Dermis blood vessel endothelial cell (primary cell): ENCODE data around the gene LDLRAD4. TPM values are rescaled to one million over a fixed set of nuclear protein-coding genes. Genes with fewer than 3 reads are reported as not detected.

Source experiments
- DNase-seq: peaks from one replicate; pipeline ENCODE4 v3.0.0; 2010
- total RNA-seq: library from RNA; depleted of rRNA; stranded (reverse); fragments of >200 nt; gene quantifications from 2 replicates; pipeline ENCODE4 v1.2.3, GENCODE V29; 2014

LDLRAD4 gene
- total RNA-seq, 1 donor from 2014 or later, result 20.1 TPM

DNA sequence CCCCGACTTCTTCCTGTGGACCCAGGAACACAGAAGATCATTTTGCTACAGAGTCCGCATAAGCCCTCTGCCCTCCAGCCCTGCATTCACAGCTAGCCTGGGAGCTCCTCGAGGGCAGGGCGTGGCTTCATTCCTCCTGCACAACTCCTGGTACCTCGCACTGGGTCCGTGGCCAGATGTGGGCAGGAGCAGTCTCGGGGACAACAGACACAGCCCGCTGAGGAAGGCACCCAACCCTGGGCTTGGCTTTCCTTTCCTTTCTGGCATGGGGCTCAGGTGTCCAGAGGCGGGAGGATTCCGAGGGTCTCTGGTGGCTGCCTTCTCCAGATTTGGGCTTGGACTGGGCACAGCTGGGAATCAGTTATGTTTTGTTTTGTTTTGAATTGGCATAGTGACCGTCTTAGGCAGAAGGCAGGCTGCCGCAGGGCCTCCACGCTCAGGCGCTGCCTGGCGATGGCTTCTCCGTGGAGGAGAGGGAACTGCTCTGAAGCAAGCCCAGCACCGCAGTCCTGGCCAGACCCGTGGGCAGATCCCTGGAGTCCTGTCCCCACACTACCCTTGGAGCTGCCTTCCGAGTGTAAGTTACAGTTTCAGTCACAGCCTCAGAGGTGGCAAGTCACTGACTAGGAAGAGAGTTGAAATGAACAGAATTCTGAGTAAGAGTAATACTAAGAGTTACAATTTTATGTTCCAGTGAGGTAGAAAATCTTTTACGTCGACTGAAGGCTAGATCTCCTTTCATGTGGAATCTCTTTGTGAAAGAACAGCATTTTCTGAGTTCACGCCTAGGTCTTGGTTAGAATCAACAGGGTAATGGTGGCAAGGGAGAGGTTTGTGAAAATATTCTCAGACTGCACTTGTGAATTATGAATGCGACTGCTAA is 47.9 kb downstream of the LDLRAD4 start:
- no peak for DNase-seq

DNA sequence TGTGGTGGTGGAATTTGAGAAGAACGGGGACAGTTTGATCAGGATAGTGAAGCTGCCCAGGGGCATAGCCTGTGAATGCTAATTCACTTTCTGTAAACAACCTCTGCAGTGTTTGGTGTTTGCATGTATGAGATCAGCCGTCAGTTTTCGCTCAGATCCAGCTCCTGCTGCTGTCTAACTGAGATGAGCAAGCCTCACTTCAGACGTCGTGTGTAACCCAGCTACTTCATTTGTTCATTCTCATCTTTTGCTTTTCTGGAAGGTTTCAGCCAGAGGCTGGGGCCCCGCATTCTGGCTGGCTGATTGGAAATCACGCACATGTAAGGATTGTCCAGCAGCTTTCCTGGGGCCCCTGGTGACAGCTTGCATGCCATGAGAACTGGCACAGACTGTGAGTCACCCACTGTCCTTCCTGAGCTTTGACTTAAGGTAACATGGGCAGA is 48.9 kb downstream of the LDLRAD4 start:
- no peak for DNase-seq

DNA sequence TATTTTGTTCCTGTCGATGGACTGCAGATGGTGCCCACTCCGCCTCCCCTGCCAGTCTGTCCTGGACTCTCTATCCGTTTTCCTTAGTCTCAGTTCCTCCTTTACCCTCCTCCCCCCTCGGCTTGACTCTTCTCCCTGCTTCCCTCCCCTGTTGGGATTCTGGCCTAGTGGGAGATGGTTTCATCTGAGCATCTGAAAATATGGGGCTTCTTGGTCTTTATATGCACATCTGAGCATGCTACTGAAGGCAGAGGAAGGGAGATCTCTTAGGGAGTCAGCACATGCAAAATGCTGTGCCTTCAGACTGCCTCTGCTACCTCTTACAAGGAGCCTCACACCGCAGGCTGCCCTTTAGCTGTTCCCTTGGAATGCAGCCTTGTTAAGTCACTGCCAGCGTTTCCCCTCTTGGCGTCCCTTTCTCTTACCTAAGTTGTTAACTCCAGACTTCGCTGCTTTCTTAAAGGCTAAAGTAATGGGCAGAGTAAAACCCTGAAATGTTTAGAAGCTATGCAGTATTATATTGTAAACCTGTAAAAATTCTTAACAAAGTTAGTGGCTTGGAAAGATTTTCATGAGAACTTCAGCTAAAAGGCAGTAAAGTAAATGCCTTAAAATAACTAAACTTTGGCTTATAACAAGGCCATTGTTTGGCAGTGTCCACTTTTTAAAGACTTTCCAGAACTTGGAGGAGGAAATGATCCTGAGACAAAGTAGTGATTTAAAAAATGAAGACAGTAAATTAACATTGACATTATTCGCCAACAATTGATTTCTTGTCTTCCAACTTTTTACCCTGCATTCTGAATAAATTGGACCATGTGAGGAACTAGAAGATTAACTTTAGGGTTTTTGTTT is 49.8 kb downstream of the LDLRAD4 start:
- peak; percentile 23 for DNase-seq

DNA sequence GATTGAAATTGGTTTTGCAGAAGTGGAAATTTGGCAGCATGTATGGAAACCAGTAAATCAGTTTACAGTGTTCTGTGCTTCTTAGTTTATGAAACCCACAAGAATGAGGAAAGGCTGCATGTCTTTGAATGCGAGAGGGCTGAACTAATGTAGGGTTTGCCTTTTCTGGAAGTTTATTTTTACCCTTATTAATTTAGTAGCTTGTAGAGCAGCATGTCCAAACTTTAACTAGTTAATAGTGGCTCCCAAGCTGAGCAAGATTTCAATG is 50.4 kb downstream of the LDLRAD4 start:
- DNase-seq, result no peak

DNA sequence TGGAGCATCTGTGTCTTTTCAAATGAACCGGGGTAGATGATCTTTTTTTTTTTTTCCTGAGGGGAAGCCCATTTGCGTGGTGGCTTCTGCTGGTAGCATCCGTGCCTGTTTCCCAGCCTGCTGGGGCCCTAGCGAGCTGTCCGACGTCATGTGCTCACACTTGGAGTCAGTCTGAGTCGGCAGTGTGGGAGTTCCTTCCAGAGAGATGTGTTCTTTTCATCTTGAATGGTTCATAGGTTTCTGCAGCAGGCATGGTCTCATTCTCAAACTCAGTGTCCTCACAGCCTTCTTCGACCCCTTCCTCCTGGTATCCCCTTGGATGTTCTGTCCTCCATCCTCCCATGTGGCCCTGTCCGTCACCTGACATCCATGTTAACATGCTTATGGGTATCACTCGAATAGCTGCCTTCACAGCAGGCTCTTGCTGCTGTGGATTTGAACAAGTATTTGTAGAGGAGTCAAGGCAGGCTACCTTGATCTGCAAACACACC is 51.0 kb downstream of the LDLRAD4 start:
- DNase-seq, result no peak

DNA sequence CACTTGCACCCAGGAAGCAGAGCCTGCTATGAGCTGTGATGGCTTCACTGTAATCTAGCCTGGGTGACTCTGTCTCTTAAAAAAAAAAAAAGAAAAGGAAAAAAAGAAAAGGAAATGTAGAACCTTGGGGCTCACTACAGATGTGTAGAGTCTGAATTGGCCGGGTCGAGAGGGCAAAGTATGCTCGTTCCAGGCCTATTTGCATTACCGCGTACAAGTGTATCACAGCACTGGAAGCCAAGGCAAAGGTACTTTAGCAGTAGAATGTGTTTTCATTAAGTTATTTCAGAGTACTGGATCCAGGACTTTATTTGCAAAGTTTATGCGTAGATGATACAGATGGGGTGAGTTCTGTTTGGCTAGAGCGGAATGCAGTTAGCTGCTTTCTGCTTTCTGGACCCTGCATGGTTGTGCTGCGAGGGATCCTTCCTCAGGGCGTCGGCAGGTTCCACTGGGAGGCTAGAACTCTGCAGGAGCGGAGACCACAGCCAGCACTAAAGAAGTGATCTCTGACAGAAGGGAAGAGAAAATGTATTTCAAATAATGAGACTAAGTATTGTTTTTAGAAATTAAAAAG is 51.8 kb downstream of the LDLRAD4 start:
- DNase-seq, result no peak

DNA sequence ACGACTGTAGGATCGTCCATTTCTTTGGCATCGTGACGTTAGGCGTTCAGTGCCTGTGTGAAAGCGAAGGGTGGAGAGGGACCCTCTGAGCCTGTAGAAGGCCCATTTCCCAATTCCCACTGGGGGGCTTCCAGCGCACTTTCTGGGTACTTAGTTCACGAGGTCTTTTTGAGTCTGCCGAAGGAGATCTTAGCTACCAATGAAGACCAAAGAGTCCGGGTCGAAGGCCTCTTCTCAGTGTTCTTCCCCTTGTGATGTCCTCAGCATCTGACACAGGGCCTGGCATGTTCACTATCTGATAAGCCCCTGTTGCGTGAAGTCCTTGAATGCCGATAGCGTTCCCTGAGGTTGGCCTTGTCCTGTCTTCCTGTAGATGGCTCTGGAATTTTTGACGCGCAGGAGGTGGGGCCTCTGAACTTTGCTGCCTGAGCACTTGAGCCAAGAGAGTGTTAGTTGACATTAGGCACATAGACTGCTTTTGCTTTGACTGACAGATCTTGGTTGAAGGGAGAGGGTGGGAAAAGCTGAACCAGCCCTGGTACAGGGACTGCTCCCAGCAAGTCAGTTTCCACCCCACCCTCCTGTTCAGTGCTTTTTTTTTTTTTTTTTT is 52.8 kb downstream of the LDLRAD4 start:
- DNase-seq, result no peak

DNA sequence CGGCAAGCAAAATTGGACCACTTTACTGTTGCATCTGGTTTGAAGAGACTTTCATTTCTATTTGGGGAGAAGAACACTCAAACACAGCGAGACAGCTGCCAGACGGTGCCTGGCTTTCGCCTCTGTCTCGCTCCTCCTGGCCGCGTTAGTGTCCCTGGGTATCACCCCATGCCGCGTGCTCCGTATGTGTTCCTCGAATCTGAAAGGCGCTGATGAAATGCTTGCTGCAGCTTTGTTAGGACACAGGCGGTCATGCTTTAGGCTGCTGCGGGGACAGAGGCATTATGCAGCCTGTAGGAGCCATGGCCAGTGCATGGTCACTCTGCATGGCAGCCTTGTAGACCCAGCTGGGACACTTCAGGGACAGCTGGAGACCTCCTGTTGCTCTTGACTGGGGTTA is 53.9 kb downstream of the LDLRAD4 start:
- no peak for DNase-seq

DNA sequence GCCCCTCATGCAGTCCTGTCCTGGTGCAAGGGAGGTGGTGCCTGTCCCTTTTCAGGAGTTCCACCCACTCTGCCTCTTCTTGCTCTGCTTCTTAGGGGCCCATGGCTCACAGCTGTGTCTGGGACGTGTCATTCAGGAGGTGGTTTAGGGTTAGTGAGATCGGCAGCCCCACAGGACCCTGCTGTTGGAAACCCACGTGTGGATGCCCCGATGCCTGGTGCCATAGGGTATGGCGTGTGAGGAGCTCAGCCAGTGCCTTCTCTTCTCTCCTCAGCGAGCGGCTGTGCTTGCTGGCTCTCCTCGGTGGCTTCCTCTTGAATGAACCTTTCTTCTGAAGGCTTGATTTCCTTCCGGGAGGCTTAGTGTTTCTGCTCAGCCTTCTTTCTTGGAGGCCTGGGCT is 55.2 kb downstream of the LDLRAD4 start:
- DNase-seq, result no peak

DNA sequence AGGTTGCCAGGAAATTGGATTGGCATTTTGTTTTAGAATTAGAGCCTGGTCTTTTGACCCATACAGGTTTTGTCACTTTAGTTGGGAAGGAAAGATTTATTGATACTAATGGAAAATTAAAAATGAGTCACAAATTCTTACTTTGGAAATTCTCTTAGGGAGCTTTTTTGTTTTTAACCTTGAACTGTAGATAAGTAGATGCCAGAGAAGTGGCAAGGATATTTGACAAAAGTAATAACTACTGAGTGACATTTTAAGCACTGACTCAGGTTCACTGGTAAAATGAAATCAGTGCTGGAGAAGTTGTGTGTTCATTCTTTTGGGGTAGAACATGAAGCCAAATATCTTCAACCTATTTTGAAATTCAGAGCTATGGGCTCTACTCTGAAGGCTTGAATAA is 56.5 kb downstream of the LDLRAD4 start:
- DNase-seq, result no peak

DNA sequence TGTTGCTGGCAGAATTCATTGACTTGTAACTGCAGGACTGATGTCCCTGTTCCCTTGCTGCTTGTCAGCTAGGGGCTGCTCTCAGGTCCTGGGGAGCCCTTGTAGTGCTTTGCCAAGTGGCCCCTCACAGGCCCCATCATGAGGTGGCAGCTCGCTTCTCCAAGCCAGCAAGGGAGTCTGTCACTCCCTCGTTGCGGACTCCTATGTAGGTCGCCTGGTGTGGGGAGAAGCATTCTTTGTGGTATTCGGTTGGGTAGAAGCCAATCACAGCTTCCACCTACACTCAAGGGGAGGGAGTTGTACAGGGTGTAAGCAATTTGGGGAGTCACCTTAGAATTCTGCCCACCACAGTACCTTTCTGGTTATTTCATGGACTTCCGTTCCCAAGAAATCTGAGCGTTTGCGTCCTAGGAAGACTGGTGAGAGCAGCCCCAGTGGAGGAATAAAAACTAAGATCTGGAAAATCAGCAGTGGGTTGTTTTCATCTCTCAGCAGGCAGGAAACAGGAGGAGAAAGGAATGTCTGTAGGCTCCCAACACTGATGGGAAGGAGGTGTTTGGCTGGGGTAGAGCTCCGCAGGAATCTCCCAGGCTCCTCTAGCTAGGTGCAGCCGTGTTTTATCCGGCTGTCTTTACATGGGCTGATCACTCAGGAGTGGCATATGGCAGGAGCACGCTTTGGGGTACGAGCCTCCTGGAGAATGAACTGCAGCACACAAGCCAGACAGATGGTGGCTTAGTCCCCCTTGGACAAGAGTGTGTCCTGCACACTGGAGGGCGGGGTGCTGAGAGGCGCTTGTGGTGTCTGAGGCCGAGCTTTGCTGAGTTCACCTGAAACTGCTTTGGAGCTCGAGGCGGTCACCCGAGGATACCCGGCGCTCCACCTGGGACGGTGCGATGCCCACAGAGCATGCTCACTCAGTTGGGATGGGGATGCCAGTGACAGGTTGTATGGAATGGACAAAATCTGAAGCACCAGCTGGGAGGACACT is 58.3 kb downstream of the LDLRAD4 start:
- peak; percentile 25 for DNase-seq

DNA sequence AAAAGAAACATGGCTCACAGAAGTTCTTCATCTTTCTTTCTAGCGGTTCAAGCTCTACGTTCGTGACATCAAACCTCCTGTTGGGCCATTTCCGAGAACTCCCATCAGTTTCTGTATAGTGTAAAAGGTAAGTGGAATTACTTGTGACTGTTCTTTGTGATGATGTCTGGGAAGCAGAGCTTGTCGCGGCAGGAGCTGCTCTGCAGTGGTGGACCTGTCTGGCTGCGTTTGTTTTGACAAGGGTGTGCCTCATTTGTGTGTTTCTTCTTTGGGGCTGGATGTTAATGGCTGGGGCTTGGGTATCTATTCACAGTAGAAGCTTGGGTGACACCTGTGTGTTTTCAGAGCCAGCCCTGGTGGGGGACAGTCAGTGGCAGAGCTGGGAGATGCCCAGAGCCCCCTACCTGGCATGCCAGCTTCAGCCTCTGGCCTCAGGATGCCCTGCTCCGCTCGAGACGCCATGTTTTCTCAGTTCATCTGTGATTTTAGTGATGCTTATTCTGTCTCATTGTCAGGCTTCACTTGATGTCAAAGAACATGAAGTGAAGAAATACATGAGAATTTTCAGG is 59.6 kb downstream of the LDLRAD4 start:
- no peak for DNase-seq

DNA sequence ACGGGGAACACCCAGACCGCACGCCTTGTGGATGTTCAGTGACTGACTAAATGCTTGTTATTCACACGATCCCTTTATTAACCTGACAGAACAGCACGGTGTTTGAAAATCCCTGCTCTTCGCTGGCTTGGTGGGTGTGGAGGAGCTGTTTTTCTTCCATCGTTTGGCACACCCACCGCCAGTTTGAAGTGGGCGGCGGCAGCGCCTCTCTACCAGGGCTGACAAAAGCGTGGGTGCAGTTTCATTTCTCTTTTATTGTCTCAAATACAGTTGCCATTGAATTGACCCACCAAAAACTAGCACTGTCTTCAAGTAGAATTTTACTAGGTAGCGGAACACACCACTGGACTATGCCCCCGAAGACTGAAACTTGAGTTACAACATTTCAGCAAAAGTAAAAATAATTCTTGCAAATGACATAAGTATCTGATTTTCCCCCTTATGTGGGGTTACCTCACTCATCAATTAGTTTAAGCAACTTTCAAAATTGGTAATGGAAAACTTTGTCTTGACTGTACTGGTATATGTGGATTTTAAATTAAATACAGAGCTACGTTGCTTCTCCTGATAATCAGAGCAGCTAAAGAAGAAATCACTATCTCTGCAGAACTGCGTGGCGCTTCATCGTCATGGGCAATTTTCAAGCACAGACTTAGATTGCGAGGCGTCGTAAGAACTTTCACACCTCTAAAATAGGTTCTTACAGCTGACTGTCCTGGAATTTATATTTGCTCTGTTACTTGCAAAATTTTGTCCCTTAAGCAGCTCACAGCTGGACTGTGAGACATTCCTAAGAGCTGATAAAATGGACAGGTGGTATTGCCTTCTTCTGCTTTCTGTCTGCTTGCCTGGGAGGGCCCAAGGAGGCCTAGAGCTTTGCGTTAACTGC is 60.9 kb downstream of the LDLRAD4 start:
- no peak for DNase-seq

DNA sequence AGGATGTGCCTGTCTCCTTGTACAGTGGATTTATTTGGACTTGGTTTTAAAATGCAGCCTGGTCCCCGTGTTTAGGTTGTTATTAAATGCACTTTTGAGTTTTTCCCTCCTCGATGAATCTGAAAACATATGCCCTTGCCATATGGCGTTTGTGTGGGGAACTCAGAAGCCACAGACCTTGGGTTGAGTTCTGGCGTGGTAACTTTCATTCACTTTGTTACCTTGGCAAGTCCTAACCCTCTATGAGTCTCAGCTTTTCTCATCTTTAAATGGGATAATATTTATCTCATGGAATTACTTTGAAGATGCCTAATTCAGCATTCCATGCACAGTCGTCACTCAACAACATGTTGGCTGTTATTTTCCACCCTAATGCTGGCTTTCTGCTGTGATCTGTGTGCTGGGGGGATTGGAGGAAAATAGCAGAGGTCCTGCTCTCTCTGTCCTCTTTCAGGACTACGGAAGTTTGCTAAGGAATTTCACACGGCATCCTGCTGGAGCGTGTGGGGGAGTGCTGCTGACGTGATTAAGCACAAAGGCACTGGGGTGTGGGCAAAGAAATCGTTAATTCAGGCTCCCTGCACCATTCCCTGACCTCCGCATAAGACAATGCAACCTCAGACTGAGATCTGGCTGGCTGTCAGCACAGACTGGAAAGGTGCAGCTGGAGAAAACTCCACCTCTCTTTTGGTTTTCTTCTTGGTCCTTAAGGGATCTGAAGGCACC is 61.7 kb downstream of the LDLRAD4 start:
- DNase-seq, result peak; percentile 47

DNA sequence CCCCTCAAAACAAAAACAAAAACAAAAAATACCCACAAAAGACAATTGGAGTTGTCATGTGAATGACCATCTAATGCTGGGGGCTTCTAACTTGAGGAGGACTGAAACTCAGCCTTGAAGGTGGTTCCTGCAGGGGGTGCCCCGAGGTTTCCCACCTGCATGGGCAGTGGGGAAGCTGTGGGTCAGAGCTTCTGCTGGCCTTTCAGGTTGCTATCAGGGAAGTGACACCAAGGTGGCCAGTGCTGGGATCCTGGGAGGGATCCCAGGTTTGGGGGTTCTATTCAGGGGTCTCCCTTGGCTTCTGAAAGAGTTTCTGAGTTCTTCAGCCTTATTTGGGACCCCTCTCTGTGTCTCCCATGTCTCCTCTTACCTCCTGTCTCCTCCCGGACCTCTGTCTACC is 62.8 kb downstream of the LDLRAD4 start:
- no peak for DNase-seq

DNA sequence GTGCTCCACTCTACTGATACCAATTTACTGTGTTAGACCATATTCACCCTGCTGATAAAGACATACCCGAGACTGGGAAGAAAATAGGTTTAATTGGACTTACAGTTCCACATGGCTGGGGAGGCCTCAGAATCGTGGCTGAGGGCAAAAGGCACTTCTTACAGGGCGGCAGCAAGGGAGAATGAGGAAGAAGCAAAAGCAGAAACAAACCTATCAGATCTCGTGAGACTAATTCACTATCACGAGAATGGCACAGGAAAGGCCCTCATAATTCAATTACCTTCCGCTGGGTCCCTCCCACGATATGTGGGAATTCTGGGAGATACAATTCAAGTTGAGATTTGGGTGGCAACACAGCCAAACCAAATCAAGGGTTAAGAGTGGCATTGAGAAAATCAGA is 65.2 kb downstream of the LDLRAD4 start:
- DNase-seq, result no peak

DNA sequence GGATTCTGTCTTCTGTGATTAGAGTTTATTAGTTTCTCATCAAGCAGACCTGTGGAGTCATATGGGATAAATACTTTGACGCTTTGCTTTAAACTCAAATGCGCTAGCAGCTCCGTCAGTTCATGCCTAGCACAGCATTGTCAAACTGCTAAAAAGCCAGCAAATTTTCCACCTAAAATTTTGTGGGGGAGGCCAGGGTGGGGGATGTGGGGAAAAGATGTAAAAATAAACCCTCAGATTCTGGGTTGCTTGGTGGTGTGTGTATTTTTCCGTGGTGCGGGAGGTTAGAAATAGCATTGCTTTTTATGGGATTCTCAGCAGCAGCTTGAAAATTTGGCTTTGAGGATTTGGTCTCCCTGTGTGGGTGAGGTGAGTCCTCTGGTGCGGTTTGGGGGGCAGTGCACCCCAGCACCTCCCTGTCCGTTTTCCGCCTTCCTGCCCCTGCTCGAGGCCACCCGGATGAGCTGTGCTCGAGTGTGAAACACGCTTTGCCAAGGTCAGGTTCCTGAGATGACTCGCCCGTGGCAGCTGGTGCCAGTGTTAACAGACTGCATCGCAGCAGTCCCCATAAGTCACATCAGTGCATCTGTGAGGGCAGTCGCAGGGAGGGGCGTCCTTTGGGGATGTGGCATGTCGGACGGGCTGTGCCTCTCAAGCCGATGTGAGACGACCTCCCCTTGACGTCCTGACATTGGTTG is 65.9 kb downstream of the LDLRAD4 start:
- DNase-seq, result no peak

DNA sequence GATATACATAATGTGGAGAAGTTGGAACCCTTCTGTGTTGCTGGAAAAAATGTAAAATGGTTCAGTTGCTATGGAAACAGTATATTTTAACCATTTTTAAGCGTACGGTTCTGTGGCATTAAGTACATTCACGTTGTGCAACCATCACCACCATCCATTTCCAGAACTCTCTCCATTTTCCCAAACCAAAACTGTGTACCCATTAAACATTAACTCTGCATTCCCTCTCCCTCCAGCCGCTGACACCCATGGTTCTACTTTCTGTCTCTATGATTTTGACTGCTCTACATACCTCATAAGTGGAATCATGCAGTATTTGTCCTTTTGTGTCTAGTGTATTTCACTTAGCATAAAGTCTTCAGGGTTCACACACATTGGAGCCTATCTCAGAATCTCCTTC is 67.3 kb downstream of the LDLRAD4 start:
- DNase-seq, result no peak
